K562 treated with DMSO at 1 percent for 12 hours (cell line): ENCODE data around the gene DNAL4. TPM values are rescaled to one million over a fixed set of nuclear protein-coding genes. Genes with fewer than 3 reads are reported as not detected.

Source experiments
- total RNA-seq: library from RNA; unstranded; fragments of 300-600 nt; gene quantifications from 2 replicates; pipeline ENCODE4 v1.2.3, GENCODE V29; 2022; ENCODE audit not compliant: insufficient read depth

DNAL4 gene
- 11.1 and 11.2 TPM in 2 replicates for total RNA-seq

GRCh38 chr22:38793721-38794466, at the start of gene DNAL4:
TSS of gene DNAL4 (minus strand) at chr22:38794143. CDS start at chr22:38782731, 11,412 bp downstream.

GRCh38 chr22:38755911-38756532, 37.9 kb downstream of the DNAL4 start, which contains the start of gene SUN2:
TSS of gene SUN2 (minus strand) at chr22:38755998. CDS start at chr22:38752628, 3,370 bp downstream.

Other genes with a start within 250 kb of the DNAL4 start
- gene DMC1, start 224.0 kb downstream of the DNAL4 start, total RNA-seq: 1.6 and 4.2 TPM in 2 replicates
- gene FAM227A, start 137.8 kb downstream of the DNAL4 start, total RNA-seq: 0.79 TPM in 1 of 2 replicates, not detected in the other
- 13.4 and 15.1 TPM in 2 replicates for gene CBY1, start 137.5 kb downstream of the DNAL4 start, total RNA-seq
- 12.2 and 15.7 TPM in 2 replicates for gene TOMM22, start 112.2 kb downstream of the DNAL4 start, total RNA-seq
- 22.1 and 47.6 TPM in 2 replicates for gene JOSD1, start 93.2 kb downstream of the DNAL4 start, total RNA-seq
- 12.5 and 32.8 TPM in 2 replicates for gene GTPBP1, start 88.2 kb downstream of the DNAL4 start, total RNA-seq
- 30.4 and 61.4 TPM in 2 replicates for gene SUN2, start 38.1 kb downstream of the DNAL4 start, total RNA-seq
- 2.1 and 4.1 TPM in 2 replicates for gene NPTXR, start 49.9 kb upstream of the DNAL4 start, total RNA-seq
- gene CBX6, start 78.1 kb upstream of the DNAL4 start, total RNA-seq: 6.4 and 11.5 TPM in 2 replicates
- not detected in 2 replicates for gene APOBEC3A, start 163.5 kb upstream of the DNAL4 start, total RNA-seq
- gene APOBEC3B, start 188.2 kb upstream of the DNAL4 start, total RNA-seq: 47.6 and 70.1 TPM in 2 replicates
- 47.3 and 54.5 TPM in 2 replicates for gene APOBEC3C, start 220.1 kb upstream of the DNAL4 start, total RNA-seq
- gene APOBEC3D, start 227.0 kb upstream of the DNAL4 start, total RNA-seq: 2.7 and 11.2 TPM in 2 replicates
- 0.78 and 4.2 TPM in 2 replicates for gene APOBEC3F, start 246.7 kb upstream of the DNAL4 start, total RNA-seq